Right lobe of liver (tissue), 4 donors: Measurements from ENCODE around the gene IQSEC1.

ENCODE experiments used
- POLR2A ChIP-seq: fragments of 450-650 bp; IDR thresholded peaks from one replicate; pipeline ENCODE4 v1.6.1; 2017; ENCODE audit warnings: antibody characterized with exemption, mild to moderate bottlenecking
- TF ChIP-seq, protein P1 (sequence below), 4 donors: fragments of 200-600 bp in 3 of 4; fragments of 450-650 bp in 1 of 4; IDR thresholded peaks; one replicate each; pipeline versions ENCODE4 v1.5.1 to v1.8.0; 2016 to 2022; ENCODE audit warnings: antibody characterized with exemption in 4 of 4, mild to moderate bottlenecking in 2 of 4
- donor health status: DM: no; HTN: no; CAD: no.
- donor health status: DM: no; HTN: no; CAD: no.
- donor health status: DM: no; HTN: yes; CAD: no.

DNA sequence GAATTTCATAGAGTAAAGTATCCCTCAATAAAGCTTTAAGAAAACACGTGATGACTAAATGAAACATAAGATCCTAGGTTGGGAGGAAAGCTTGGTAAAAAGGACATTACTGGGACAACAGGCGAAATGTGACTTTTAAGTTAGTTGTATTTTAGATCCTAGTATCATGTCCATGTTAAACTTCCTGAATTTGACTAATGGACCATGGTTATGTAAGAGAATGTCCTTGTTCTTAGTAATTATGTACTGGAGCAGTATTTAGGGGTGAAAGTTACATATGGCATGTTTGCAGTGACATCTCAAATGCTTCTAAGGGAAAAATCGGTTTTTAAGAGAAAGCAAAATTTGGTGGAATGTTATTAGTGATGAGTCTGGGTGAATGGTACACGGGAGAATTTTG, 69.6 kb downstream of the IQSEC1 start:
- TF ChIP-seq POLR2A: no peak
- TF ChIP-seq, protein P1, sequence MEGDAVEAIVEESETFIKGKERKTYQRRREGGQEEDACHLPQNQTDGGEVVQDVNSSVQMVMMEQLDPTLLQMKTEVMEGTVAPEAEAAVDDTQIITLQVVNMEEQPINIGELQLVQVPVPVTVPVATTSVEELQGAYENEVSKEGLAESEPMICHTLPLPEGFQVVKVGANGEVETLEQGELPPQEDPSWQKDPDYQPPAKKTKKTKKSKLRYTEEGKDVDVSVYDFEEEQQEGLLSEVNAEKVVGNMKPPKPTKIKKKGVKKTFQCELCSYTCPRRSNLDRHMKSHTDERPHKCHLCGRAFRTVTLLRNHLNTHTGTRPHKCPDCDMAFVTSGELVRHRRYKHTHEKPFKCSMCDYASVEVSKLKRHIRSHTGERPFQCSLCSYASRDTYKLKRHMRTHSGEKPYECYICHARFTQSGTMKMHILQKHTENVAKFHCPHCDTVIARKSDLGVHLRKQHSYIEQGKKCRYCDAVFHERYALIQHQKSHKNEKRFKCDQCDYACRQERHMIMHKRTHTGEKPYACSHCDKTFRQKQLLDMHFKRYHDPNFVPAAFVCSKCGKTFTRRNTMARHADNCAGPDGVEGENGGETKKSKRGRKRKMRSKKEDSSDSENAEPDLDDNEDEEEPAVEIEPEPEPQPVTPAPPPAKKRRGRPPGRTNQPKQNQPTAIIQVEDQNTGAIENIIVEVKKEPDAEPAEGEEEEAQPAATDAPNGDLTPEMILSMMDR (IDR thresholded peaks at IDR 0.05): no peak
